Neural cell (in vitro differentiated cells): ENCODE measurements around the gene ZCCHC14. TPM values are rescaled to one million over a fixed set of nuclear protein-coding genes. Genes with fewer than 3 reads are reported as not detected.

Experiments used
- H2AFZ ChIP-seq: fragments of 200-600, 300-800 bp; sonication (generic), shearing (Covaris generic); 2 replicates; pipeline ENCODE4 v1.6.0; 2014; ENCODE audit warnings: low read depth, mild to moderate bottlenecking, antibody characterized with exemption, low read length, moderate library complexity
- H3F3A ChIP-seq: fragments of 200-600 bp; shearing (Covaris generic); 2 replicates; pipeline ENCODE4 v1.6.1; 2016; ENCODE audit warnings: mild to moderate bottlenecking, moderate library complexity, mixed read lengths, antibody characterized with exemption, low read length; ENCODE audit not compliant: insufficient read depth, poor library complexity, severe bottlenecking
- H3K27ac ChIP-seq: fragments of 200-600, 300-800 bp; sonication (generic), shearing (Covaris generic); 2 replicates; pipeline ENCODE4 v1.5.1; 2014; ENCODE audit warnings: mild to moderate bottlenecking, low read length, moderate library complexity
- H3K27me3 ChIP-seq: fragments of 300-800, 200-600 bp; sonication (generic), shearing (Covaris generic); 2 replicates; pipeline ENCODE4 v1.6.0; 2014; ENCODE audit warnings: mild to moderate bottlenecking, low read depth, low read length, moderate library complexity; ENCODE audit not compliant: insufficient read depth
- H3K36me3 ChIP-seq: fragments of 300-800, 200-600 bp; sonication (generic), shearing (Covaris generic); 2 replicates; pipeline ENCODE4 v1.5.1; 2014; ENCODE audit warnings: mild to moderate bottlenecking, antibody characterized with exemption, low read length, moderate library complexity; ENCODE audit not compliant: insufficient read depth
- H3K4me2 ChIP-seq: fragments of 300-800, 200-600 bp; sonication (generic), shearing (Covaris generic); 2 replicates; pipeline ENCODE4 v1.6.0; 2014; ENCODE audit warnings: mild to moderate bottlenecking, low read length
- H3K4me3 ChIP-seq: fragments of 300-800, 200-600 bp; sonication (generic), shearing (Covaris generic); 2 replicates; pipeline ENCODE4 v1.5.1; 2014; ENCODE audit warnings: mild to moderate bottlenecking, low read length, moderate library complexity
- H3K79me2 ChIP-seq: fragments of 200-600 bp; shearing (Covaris generic); replicated peaks from 2 replicates; pipeline ENCODE4 v1.6.0; 2014; ENCODE audit warnings: mild to moderate bottlenecking, low read length, moderate library complexity; ENCODE audit not compliant: insufficient read depth
- H3K9ac ChIP-seq: fragments of 300-800, 200-600 bp; sonication (generic), shearing (Covaris generic); 2 replicates; pipeline ENCODE4 v1.6.1; 2016; ENCODE audit warnings: mild to moderate bottlenecking, low read length, mixed read lengths
- H3K9me2 ChIP-seq: fragments of 200-600 bp; shearing (Covaris generic); 2 replicates; pipeline ENCODE4 v1.6.1; 2016; ENCODE audit warnings: mild to moderate bottlenecking, low read length, mixed read lengths; ENCODE audit not compliant: insufficient read depth
- H3K9me3 ChIP-seq: fragments of 200-600, 300-800 bp; sonication (generic), shearing (Covaris generic); 2 replicates; pipeline ENCODE4 v1.6.1; 2016; ENCODE audit warnings: mild to moderate bottlenecking, mixed run types, low read length, moderate library complexity, mixed read lengths
- H4K20me1 ChIP-seq: fragments of 200-600 bp; shearing (Covaris generic); 2 replicates; pipeline ENCODE4 v1.6.1; 2016; ENCODE audit warnings: mild to moderate bottlenecking, mixed run types; ENCODE audit not compliant: insufficient read depth
- EZH2 ChIP-seq: fragments of 200-600, 300-800 bp; shearing (Covaris generic), sonication (generic); IDR thresholded peaks from 2 replicates; pipeline ENCODE4 v1.6.1; 2014; ENCODE audit warnings: antibody characterized with exemption, low read length, borderline replicate concordance, mild to moderate bottlenecking; ENCODE audit not compliant: insufficient read depth, poor library complexity, severe bottlenecking
- MXI1 ChIP-seq: fragments of 450-650 bp; conservative IDR thresholded peaks from 2 replicates; pipeline ENCODE4 v1.6.1; 2014; ENCODE audit warnings: antibody characterized with exemption, mild to moderate bottlenecking; ENCODE audit not compliant: poor library complexity, severe bottlenecking
- POLR2AphosphoS5 ChIP-seq: IDR thresholded peaks from 2 replicates; pipeline ENCODE4 v1.6.1; 2012
- RAD21 ChIP-seq: fragments of 450-650 bp; conservative IDR thresholded peaks from 2 replicates; pipeline ENCODE4 v1.6.1; 2014; ENCODE audit warnings: antibody characterized with exemption, mild to moderate bottlenecking, moderate library complexity
- polyA plus RNA-seq: library from polyadenylated mRNA; depleted of rRNA; stranded (reverse); fragments of >200 nt; gene quantifications from 2 replicates; pipeline ENCODE4 v1.2.3, GENCODE V29; 2014
- TF ChIP-seq, protein P1 (sequence below): fragments of 450-650 bp; IDR thresholded peaks from 2 replicates; pipeline ENCODE4 v1.5.1; 2014; ENCODE audit warnings: antibody characterized with exemption, mild to moderate bottlenecking, moderate library complexity; ENCODE audit not compliant: poor library complexity, severe bottlenecking
- TF ChIP-seq, protein P2 (sequence below): IDR thresholded peaks from 2 replicates; pipeline ENCODE4 v1.6.1; 2012; ENCODE audit warnings: borderline replicate concordance

Gene ZCCHC14
- polyA plus RNA-seq, 1 donor from 2014 or later = 22.1 TPM

DNA sequence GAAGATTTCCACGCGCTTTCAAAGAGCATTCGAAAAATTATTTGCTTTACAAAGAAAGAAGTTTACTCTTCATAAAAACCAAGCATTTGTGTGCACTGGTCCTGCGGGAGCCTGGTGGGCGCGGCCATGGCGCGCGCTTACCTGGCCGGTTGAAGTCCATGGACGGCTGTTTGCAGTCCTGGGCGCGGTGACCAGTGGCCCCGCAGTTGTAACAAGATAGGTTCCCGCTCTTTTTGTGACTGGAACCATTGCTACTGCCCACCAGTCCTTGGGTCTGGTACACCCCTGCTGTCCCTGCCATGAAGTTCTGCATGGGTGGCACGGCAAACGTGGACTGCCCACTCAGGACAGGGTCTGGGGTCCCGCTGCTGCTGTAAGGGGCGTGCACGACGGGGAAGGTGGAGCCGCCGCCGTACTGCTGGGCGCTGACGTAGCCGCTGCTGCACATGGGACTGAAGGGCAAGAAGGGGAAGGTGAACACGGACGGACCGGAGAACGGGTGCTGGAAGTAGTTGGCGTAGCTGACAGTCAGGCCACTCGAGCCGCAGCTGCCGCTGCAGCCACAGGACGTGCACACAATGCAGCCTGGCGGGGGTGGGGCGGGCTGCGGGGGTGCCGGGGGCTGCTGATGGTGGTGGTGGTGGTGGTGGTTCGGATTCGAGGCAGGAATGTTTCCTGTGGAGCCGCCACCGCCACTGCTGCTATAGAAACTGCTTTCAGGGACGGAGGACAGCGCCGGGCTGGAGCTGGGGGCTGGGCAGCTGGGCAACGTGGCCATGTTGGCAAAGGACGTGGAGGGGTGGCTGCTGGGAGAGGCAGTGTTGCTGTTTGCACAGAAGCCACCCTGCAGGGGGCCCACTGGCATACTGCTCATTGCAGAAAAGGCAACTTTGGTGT is 81.2 kb downstream of the ZCCHC14 start:
- Histone ChIP-seq H3K9me3 (no peaks in the 10 kb centered on the region), H2AFZ (no peak overlapping the region), H3K79me2 (no peaks in the 10 kb centered on the region), H3K27ac (no peak overlapping the region), H3K36me3 (no peaks in the 10 kb centered on the region), H3K4me3 (no peak overlapping the region), H3K9me2 (no peaks in the 10 kb centered on the region), H3K9ac (no peak overlapping the region), H3K4me2 (no peak overlapping the region), H3K27me3 (no peaks in the 10 kb centered on the region), H4K20me1 (no peaks in the 10 kb centered on the region), H3F3A (no peaks in the 10 kb centered on the region)
- TF ChIP-seq, protein P1, sequence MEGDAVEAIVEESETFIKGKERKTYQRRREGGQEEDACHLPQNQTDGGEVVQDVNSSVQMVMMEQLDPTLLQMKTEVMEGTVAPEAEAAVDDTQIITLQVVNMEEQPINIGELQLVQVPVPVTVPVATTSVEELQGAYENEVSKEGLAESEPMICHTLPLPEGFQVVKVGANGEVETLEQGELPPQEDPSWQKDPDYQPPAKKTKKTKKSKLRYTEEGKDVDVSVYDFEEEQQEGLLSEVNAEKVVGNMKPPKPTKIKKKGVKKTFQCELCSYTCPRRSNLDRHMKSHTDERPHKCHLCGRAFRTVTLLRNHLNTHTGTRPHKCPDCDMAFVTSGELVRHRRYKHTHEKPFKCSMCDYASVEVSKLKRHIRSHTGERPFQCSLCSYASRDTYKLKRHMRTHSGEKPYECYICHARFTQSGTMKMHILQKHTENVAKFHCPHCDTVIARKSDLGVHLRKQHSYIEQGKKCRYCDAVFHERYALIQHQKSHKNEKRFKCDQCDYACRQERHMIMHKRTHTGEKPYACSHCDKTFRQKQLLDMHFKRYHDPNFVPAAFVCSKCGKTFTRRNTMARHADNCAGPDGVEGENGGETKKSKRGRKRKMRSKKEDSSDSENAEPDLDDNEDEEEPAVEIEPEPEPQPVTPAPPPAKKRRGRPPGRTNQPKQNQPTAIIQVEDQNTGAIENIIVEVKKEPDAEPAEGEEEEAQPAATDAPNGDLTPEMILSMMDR = no peak
- no peak for TF ChIP-seq POLR2AphosphoS5

DNA sequence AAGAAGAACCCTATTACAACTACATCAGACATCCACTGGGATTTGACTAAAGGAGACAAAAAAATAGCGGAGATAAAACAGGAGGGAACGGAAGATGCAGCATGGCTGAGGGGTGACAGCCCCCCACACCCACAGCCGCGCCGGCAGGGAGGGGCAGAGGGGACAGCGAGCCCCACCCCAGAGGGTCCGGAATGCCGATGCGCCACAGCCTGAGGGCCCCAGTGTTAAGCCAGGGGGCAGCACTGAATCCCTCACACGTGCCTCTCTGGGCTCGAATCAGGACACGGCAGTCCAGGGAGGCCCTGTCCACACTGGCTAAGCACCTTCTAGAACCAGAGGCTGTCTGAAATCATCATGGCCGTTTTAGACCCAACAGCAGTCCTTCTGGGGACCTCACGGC is 81.9 kb downstream of the ZCCHC14 start:
- no peaks in the 10 kb centered on the region for H3K36me3 ChIP-seq
- no peak overlapping the region for H3K27ac ChIP-seq
- no peaks in the 10 kb centered on the region for H3F3A ChIP-seq
- no peaks in the 10 kb centered on the region for H3K9me3 ChIP-seq
- H3K4me3 ChIP-seq = no peak overlapping the region
- TF ChIP-seq, protein P2, sequence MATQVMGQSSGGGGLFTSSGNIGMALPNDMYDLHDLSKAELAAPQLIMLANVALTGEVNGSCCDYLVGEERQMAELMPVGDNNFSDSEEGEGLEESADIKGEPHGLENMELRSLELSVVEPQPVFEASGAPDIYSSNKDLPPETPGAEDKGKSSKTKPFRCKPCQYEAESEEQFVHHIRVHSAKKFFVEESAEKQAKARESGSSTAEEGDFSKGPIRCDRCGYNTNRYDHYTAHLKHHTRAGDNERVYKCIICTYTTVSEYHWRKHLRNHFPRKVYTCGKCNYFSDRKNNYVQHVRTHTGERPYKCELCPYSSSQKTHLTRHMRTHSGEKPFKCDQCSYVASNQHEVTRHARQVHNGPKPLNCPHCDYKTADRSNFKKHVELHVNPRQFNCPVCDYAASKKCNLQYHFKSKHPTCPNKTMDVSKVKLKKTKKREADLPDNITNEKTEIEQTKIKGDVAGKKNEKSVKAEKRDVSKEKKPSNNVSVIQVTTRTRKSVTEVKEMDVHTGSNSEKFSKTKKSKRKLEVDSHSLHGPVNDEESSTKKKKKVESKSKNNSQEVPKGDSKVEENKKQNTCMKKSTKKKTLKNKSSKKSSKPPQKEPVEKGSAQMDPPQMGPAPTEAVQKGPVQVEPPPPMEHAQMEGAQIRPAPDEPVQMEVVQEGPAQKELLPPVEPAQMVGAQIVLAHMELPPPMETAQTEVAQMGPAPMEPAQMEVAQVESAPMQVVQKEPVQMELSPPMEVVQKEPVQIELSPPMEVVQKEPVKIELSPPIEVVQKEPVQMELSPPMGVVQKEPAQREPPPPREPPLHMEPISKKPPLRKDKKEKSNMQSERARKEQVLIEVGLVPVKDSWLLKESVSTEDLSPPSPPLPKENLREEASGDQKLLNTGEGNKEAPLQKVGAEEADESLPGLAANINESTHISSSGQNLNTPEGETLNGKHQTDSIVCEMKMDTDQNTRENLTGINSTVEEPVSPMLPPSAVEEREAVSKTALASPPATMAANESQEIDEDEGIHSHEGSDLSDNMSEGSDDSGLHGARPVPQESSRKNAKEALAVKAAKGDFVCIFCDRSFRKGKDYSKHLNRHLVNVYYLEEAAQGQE = no peak
- TF ChIP-seq RAD21 (no peak), MXI1 (no peak), EZH2 (no peak)
- TF ChIP-seq, protein P1 = no peak
- H3K27me3 ChIP-seq = no peaks in the 10 kb centered on the region
- no peaks in the 10 kb centered on the region for H3K79me2 ChIP-seq
- no peak overlapping the region for H3K9ac ChIP-seq
- H3K4me2 ChIP-seq = no peak overlapping the region
- no peaks in the 10 kb centered on the region for H4K20me1 ChIP-seq
- no peaks in the 10 kb centered on the region for H3K9me2 ChIP-seq
- no peak overlapping the region for H2AFZ ChIP-seq
